GM13977 (cell line): ENCODE measurements around the gene AKAP6.

Experiments
- DNase-seq: peaks from one replicate; pipeline ENCODE4 v3.0.0; 2012; ENCODE audit warnings: low spot score
- CTCF ChIP-seq: IDR thresholded peaks from 2 replicates; pipeline ENCODE4 v1.5.1; 2012; ENCODE audit warnings: mild to moderate bottlenecking, control low read depth; ENCODE audit not compliant: insufficient read depth; ENCODE audit errors: extremely low read depth, missing control alignments
- in situ Hi-C: fragments of 300-500 bp; cut with MboI; formaldehyde crosslinking; loops from one replicate; pipeline ENCODE4 v1.12.0; 2022; ENCODE audit warnings: low sequenced_read_pairs, low pct_unique_long_range_greater_than_20kb, mixed read lengths, inconsistent platforms; ENCODE audit not compliant: unreplicated experiment

The AKAP6 gene

DNA sequence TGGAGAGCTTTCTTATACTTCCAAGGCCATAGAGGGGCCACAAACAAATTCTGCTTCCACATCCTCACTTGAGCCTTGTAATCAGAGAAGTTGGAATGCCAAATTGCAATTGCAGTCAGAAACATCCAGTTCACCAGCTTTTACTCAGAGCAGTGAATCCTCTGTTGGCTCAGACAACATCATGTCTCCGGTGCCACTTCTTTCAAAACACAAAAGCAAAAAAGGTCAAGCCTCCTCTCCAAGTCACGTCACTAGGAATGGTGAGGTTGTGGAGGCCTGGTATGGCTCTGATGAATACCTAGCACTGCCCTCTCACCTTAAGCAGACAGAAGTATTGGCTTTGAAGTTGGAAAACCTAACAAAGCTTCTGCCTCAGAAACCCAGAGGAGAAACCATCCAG is 217.1 kb downstream of the AKAP6 start:
- DNase-seq = no peak
- in situ Hi-C loops = no loop called here
- TF ChIP-seq CTCF = no peak

DNA sequence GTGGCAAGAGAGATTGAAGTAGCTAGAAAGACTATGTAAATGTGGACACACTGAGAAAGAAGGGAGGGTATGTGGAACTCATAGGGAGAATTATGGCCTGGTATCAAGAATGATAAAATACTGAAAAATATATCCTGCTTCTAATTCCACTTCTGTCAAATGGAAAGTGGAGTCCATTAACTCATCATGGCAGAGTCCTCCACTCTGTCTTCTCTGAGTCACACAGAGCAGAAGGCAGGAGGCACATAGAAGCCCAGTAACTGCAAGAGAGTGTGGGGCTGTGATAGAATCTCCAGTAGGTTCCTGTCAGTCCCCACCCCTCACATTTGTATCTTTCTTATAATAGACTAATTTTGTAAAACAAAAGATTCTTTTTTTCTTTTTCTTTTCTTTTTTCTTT is 223.7 kb downstream of the AKAP6 start:
- in situ Hi-C loops = no loop called here
- no peak for TF ChIP-seq CTCF
- no peak for DNase-seq

DNA sequence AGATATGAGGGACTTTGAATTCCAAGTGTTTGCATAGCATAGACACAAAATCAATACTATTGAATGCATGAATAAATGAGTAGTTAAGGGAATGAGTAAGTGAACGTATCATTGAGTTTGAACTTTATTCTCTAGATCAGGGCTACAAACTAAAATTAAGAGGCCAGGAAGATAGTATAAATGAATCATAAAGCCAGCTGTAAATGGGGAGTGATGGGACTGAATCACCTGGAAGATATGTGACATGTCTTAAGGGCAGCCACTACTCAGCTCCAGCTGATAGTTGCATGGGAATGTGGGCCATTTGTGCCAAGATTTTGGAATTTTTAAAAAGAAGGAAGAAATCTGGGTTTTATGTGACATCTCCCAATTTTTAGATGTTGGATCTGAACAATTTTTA is 229.9 kb downstream of the AKAP6 start:
- no peak for TF ChIP-seq CTCF
- in situ Hi-C loops = no loop called here

GRCh38 chr14:32559590-32559989 is 230.5 kb downstream of the AKAP6 start:
- in situ Hi-C loops = no loop called here
- TF ChIP-seq CTCF = no peak
- DNase-seq = no peak

More for the DNA sequence above, 229.9 kb downstream of the AKAP6 start:
- no peak for DNase-seq

DNA sequence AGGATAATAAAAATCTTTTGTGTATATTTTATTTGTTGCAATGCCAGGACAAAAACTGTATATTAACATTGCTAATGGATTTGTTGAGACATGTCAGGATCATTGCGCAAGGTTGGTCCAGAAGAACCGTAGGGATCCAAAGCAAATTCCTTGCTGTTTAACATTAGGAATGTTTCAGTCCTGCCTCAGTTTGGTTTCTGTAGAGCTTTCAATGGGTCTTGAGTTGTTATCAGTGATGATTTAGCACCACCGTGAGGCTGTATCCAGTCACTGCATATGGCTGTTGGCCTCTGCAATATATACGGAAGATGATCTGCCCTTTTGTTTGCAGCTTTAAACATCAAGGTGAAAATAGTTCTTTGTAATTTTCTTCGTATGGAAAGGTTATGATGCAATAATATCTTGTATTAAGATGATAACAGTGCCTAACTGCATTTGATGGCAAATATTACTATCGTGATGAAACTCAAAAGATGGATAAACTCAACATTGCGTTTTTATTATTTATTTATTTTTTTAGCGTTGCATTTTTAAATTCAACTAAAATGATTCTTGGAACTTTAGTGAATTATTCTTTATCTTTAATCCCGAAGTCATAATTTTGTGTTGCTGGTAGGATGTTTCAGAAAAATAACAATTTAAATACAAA is 231.2 kb downstream of the AKAP6 start:
- peak; percentile 46 for DNase-seq
- in situ Hi-C loops = no loop called here
- peak; percentile 92 for TF ChIP-seq CTCF

DNA sequence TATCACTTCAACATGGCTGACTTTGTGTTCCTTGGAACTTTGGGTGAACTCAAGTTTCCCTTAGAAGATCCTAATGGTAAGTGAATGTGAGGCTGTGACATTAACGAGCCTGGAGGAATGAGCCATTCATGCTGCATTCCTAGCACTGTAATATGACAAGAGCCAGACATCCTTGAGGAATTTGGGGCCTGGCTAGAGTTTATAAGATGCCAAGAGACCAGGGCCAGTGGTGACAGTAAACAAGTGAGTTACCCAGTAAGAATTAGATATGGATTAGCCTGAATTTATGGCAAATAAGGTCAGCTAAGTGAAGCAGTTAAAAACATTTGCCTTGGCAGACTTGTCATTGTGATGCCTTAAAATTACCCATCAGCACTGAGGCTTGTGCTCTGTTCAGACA is 232.4 kb downstream of the AKAP6 start:
- no peak for DNase-seq
- in situ Hi-C loops = no loop called here
- no peak for TF ChIP-seq CTCF

GRCh38 chr14:32564596-32564995 is 235.5 kb downstream of the AKAP6 start:
- TF ChIP-seq CTCF = no peak
- DNase-seq = no peak
- in situ Hi-C loops = no loop called here
